ENCODE data around the gene ETV3.

ETV3 gene

GRCh38 chr1:157116737-157117103 is 21.5 kb downstream of the ETV3 start:
- TF ChIP-seq, protein P1, sequence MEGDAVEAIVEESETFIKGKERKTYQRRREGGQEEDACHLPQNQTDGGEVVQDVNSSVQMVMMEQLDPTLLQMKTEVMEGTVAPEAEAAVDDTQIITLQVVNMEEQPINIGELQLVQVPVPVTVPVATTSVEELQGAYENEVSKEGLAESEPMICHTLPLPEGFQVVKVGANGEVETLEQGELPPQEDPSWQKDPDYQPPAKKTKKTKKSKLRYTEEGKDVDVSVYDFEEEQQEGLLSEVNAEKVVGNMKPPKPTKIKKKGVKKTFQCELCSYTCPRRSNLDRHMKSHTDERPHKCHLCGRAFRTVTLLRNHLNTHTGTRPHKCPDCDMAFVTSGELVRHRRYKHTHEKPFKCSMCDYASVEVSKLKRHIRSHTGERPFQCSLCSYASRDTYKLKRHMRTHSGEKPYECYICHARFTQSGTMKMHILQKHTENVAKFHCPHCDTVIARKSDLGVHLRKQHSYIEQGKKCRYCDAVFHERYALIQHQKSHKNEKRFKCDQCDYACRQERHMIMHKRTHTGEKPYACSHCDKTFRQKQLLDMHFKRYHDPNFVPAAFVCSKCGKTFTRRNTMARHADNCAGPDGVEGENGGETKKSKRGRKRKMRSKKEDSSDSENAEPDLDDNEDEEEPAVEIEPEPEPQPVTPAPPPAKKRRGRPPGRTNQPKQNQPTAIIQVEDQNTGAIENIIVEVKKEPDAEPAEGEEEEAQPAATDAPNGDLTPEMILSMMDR (conservative IDR thresholded peaks at IDR 0.05): no peak
- H3K27ac ChIP-seq: no peak overlapping the region

DNA sequence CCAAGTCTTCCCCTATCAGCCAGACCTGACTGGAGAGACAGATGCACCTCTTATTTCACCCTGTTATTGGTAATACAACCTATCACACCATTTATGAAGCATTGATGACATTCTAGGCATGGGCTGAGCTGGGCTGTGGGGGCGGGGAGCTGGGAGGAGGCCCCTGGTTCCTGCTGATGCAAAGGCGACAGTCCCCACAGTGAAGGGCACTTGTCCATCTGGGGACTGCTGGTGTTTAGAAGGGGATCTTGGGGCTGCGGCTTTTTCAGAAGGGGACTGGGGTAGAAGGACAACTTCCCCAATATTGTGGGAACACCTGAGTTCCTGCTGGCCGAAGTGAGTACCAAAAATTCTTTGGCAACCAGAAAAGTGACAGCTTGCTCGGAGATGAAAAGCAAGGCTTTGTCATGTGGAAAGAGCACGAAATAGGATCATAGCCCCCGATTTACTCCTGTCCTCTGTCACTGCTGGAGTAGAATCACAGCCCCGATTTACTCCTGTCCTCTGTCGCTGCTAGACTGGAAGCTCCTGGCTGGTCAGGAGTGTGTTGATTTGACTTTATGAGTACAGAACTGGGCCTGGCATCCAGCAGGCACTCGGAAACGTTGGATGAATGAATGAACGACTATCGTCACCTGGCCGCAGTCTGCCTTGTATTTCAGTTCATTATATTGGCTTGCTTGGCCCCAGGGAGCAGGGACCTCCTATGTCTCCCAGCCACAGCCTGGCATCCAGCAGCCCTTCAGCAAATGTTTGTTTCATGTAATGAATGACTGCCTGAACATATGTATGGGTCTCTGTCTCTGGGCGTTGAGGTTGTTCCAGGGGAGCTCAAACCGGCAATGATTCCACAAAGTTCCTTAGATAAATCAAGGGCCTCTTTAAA is 22.1 kb downstream of the ETV3 start:
- TF ChIP-seq, protein P1 (conservative IDR thresholded peaks at IDR 0.05): no peak
- no peak overlapping the region for H3K27ac ChIP-seq

- TF ChIP-seq, protein P1 (conservative IDR thresholded peaks at IDR 0.05): no peak
- no peak overlapping the region for H3K27ac ChIP-seq
Measured at GRCh38 chr1:157115429-157115838, 22.8 kb downstream of the ETV3 start.

DNA sequence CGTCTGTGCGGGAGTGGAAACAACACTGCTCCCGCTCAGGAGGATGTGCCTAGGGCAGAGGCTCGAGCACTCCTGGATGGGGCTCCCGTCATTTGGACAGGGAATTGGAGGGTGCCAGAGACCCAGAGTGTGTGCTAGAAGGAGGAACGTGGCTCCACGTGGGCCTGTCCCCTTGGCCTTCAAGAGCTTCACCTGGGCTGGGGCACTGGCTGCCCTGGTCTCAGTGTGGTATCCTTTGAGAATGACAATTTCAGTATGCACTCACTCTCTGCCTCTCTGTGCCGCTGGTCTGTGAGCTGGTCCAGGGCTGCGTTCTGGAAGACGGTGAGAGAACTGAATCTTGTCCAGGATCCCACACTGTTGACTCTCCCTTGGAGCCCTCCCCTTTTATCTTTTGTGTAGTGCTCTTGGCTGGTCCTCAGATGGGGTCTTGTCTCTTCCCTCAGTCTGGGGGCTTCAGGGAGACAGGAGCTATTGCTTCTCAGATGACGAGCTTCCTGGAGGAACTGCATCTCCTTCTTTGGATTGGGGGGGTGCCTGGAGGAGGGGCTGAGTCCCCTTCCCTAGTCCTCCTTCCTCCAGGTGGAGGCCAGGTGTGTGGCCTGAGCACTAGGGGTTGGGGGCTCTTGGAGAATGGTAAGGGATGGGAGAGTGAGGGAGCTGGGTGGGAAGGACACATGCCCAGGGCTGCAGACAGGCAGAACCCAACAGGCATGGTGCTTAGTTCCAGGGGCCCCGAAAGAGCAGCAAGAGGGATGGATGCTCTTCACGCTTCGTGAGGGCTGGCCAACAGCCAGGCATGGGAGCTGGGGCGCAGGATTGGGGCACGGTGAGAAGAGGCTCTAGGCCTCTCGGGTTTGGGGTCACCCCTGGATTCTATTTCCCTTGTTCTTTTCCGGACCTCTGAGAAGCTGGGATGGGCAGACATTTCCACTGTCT is 23.7 kb downstream of the ETV3 start:
- H3K27ac ChIP-seq: no peak overlapping the region
- TF ChIP-seq, protein P1 (conservative IDR thresholded peaks at IDR 0.05): no peak

GRCh38 chr1:157113631-157114030 is 24.6 kb downstream of the ETV3 start:
- TF ChIP-seq, protein P1 (conservative IDR thresholded peaks at IDR 0.05): no peak
- H3K27ac ChIP-seq: no peak overlapping the region

- no peak overlapping the region for H3K27ac ChIP-seq
- TF ChIP-seq, protein P1 (conservative IDR thresholded peaks at IDR 0.05): no peak
Measured at GRCh38 chr1:157113106-157113505, 25.1 kb downstream of the ETV3 start.
